Suppressor macrophage treated with lipopolysaccharide for 1 hour (primary cell): ENCODE results near the gene CHRM1.
"Not testable (repeated sequence)": the region's sequence is repeated elsewhere in the genome, so short reads cannot be mapped to it uniquely, and the experiment has no call there.

ENCODE experiments used
- DNase-seq, 3 donors: peaks; one replicate each; pipeline ENCODE4 v3.0.0-alpha.2; 2020 to 2022

Gene CHRM1

DNA sequence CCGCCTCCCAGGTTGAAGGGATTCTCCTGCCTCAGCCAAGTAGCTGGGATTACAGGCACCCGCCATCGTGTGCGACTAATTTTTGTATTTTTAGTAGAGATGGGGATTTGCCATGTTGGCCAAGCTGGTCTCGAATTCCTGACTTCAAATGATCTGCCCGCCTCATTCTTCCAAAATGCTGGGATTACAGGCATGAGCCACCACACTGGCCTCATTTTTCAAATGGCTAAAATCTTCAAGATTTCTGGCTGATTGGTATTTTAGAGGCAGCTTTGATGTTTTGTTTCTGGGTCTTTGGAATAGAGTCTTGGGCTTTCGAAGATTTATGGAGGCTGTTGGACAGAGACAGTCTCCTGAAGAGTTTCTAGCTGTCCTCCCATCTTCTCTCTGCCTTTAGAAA lies 46.3 kb downstream of the CHRM1 start:
- DNase-seq: no peak

DNA sequence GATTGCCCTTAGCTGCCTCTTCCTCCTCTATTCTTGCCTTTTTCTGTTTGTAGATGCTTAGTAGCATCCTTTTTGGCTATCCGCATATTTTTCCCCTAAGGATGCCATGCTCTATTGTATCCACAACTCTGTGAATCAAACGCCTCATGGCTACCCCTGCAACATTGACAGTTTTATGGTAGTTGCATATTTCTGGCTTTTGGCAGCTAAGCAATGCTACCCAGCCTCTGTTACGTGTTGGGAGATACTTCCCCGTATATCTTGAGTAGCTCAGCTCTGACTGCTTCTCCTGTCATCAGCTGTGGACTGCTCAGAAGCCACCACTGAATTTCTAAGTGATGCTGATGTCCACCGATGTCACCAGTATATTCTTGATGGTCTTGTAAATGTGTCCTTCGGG lies 55.5 kb downstream of the CHRM1 start:
- DNase-seq: no peak

DNA sequence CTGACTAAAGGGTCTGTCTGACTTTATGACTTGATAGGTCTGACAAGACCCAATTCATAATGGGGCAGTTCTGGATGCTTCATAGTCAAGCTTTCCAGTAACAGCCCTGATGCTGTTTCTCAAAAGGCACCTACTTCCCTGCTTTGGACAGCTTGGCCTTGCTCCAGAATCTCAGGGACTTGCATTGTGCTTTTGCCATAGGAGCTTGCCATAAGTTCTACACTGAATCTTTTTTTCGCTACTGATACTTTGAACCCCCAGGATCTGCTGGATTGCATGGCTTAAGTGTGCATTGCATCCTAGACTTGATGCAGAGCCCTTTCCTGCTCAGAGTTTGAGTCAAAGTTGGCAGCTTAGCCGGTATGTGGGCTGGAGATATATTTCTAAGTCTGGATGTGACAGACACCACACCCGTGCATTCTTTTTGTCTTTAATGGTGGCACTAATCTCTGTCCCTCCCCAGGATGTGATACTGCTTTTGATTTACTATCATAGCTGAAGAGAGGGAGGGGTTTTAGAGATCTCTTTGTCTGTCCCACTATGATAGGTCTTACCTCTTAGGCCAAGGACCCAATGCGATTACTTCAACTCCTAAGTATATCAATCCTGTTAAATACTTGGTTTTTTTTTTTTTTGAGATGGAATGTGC lies 57.4 kb downstream of the CHRM1 start:
- no peak for DNase-seq

DNA sequence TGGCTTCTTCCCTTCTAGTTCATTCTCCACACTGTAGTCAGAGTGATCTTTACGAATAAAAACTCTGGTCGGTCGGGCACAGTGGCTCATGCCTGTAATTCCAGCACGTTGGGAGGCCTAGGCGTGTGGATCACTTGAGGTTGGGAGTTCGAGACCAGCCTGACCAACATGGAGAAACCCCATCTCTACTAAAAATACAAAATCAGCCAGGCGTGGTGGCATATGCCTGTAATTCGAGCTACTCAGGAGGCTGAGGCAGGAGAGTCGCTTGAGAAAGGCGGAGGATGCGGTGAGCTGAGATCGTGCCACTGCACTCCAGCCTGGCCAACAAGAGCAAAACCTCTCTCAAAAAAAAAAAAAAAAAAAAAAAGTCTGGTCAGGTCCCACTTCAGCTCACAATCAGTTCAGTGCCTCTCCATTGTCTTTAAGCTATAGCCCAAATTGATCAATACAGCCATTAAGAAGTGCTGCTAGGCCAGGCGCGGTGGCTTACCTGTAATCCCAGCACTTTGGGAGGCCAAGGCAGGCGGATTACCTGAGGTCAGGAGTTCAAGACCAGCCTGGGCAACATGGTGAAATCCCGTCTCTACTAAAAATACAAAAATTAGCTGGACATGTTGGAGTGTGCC lies 59.5 kb downstream of the CHRM1 start:
- DNase-seq: not testable (repeated sequence)

DNA sequence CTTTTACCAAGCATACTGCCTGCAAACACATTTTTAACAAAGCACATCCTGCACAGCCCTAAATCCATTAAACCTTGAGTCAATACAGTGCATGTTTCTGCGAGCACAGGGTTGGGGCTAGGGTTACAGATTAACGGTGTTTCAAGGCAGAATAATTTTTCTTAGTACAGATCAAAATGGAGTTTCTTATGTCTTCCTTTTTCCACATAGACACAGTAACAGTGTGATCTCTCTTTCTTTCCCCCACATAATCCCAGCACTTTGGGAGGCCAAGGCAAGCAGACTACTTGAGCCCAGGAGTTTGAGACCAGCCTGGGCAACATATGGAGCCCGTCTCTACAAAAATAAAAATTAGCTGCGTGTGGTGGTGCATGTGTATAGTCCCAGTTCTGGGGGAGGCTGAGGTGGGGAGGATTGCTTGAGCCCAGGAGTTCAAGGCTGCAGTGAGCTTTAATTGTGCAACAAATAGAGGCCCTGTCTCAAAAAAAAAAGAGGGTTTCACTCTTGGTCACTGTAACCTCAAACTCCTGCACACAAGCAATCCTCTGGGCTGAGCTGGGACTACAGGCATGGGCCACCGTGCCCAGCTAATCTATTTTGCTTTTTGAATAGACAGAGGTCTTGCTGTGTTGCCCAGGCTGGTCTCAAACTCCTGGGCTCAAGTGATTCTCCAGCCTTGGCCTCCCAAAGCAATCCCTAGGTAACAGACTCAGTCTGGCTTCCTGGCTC lies 60.2 kb downstream of the CHRM1 start:
- no peak for DNase-seq

DNA sequence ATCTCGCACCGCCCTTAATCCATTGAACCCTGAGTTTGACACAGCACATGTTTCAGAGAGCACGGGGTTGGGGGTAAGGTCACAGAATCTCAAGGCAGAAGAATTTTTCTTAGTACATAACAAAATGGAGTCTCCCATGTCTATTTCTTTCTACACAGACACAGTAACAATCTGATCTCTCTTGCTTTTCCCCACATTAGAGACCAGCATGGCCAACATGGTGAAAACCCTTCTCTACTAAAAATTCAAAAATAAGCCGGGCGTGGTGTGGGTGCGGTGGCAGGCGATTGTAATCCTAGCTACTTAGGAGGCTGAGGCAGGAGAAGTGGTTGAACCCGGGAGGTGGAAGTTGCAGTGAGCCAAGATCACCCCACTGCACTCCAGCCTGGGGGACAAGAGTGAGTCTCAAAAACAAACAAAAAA lies 61.9 kb downstream of the CHRM1 start:
- not testable (repeated sequence) for DNase-seq
